Type B pancreatic cell (in vitro differentiated cells): Measurements from ENCODE around the gene GREB1L. TPM values are rescaled to one million over a fixed set of nuclear protein-coding genes. Genes with fewer than 3 reads are reported as not detected.

Experiments
- DNase-seq: peaks from one replicate; pipeline ENCODE4 v3.0.0; 2021; ENCODE audit warnings: mixed read lengths; ENCODE audit not compliant: unreplicated experiment; ENCODE audit errors: extremely low spot score
- H3K27ac Mint-ChIP-seq: 2 replicates; pipeline ENCODE4 v1.8.0; 2021; ENCODE audit warnings: mild to moderate bottlenecking, mixed read lengths
- H3K27me3 Mint-ChIP-seq: 2 replicates; pipeline ENCODE4 v1.8.0; 2021; ENCODE audit warnings: mixed read lengths
- H3K36me3 Mint-ChIP-seq: 2 replicates; pipeline ENCODE4 v1.8.0; 2021; ENCODE audit warnings: mixed read lengths
- H3K4me1 Mint-ChIP-seq: one replicate; pipeline ENCODE4 v1.8.0; 2021; ENCODE audit warnings: mixed read lengths; ENCODE audit not compliant: unreplicated experiment
- H3K4me3 Mint-ChIP-seq: 2 replicates; pipeline ENCODE4 v1.8.0; 2021; ENCODE audit warnings: mild to moderate bottlenecking, mixed read lengths
- H3K9me3 Mint-ChIP-seq: 2 replicates; pipeline ENCODE4 v1.8.0; 2021; ENCODE audit warnings: mixed read lengths
- total RNA-seq: library from RNA; stranded (reverse); gene quantifications from 2 replicates; pipeline ENCODE4 v1.2.1, GENCODE V29; 2021; ENCODE audit warnings: low replicate concordance
- TF ChIP-seq, protein P1 (sequence below): fragments of 200-600 bp; sonication (generic); conservative IDR thresholded peaks from 2 replicates; pipeline ENCODE4 v1.5.0; 2021; ENCODE audit warnings: antibody characterized with exemption, mild to moderate bottlenecking

GREB1L gene
- total RNA-seq, 1 donor from 2014 or later: 6.5 TPM

GRCh38 chr18:21448299-21448698 is 206.3 kb downstream of the GREB1L start:
- H3K4me3 Mint-ChIP-seq: no peak overlapping the region
- no peaks in the 10 kb centered on the region for H3K27me3 Mint-ChIP-seq
- no peak overlapping the region for H3K27ac Mint-ChIP-seq
- H3K9me3 Mint-ChIP-seq: no peaks in the 10 kb centered on the region
- H3K4me1 Mint-ChIP-seq: peaks cover 27% of the 10 kb centered on the region
- DNase-seq: no peak
- TF ChIP-seq, protein P1, sequence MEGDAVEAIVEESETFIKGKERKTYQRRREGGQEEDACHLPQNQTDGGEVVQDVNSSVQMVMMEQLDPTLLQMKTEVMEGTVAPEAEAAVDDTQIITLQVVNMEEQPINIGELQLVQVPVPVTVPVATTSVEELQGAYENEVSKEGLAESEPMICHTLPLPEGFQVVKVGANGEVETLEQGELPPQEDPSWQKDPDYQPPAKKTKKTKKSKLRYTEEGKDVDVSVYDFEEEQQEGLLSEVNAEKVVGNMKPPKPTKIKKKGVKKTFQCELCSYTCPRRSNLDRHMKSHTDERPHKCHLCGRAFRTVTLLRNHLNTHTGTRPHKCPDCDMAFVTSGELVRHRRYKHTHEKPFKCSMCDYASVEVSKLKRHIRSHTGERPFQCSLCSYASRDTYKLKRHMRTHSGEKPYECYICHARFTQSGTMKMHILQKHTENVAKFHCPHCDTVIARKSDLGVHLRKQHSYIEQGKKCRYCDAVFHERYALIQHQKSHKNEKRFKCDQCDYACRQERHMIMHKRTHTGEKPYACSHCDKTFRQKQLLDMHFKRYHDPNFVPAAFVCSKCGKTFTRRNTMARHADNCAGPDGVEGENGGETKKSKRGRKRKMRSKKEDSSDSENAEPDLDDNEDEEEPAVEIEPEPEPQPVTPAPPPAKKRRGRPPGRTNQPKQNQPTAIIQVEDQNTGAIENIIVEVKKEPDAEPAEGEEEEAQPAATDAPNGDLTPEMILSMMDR: no peak
- peaks cover 4% of the 10 kb centered on the region for H3K36me3 Mint-ChIP-seq

DNA sequence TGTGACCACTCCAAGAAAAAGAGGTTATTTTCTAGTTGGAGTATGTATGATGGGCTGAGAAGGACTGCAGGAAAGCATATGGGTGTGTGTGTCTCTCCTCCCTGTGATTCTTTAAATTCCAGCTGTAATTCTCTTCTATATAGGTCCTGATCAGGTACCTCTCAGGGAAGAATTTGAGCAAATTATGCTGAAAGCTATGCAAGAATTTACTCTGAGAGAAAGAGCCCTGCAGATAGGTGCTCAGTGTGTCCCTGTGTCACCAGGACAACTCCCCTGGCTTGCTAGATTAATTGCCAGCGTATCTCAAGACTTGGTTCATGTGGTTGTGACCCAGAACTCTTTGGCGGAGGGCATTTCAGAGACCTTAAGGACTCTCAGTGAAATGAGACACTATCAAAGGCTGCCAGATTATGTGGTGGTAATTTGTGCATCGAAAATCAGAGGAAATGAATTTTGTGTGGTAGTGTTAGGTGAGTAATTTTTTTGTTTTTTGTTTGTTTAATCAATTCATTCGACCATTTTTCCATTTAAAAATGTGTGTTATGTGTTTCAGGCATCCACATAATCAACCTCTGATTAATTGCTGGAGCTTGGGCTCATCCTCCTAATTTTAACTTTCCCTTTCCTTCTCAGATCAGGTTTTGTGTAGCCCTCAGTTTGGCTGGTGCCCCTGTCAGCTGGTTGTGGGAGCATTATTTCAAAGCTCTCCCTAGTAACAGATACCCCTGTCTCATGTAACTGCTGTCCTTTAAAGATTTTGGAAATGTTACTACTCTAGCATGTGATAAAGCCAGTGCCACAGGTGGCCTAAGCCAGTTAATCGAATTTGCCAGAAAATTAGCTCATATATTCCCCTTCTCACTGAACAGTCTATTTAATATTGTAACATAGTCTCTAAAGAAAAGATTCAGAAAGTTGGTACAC is 207.6 kb downstream of the GREB1L start:
- DNase-seq: no peak
- no peaks in the 10 kb centered on the region for H3K9me3 Mint-ChIP-seq
- H3K27me3 Mint-ChIP-seq: no peaks in the 10 kb centered on the region

DNA sequence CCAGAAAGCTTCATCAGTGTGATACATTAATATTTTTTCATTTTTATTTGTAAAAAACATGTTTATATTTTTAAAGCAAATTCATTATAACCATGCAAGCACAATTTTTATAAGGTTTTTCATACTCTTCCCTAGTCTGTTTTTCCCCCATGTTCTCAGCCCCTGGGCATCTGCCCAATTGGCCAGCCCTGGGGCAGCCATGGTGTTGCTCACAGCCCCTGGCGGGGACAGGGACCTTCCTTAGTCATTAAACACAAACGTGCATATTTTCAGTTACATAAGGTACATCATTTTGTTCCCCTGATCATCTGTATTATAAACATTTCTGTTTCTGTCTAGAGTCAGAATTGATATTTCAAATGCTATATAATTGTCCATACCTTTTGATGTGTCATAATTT is 208.5 kb downstream of the GREB1L start:
- H3K36me3 Mint-ChIP-seq: peaks cover 4% of the 10 kb centered on the region
- TF ChIP-seq, protein P1: no peak
- H3K4me1 Mint-ChIP-seq: peaks cover 31% of the 10 kb centered on the region
- no peaks in the 10 kb centered on the region for H3K9me3 Mint-ChIP-seq
- H3K27ac Mint-ChIP-seq: no peak overlapping the region
- no peaks in the 10 kb centered on the region for H3K27me3 Mint-ChIP-seq
- no peak for DNase-seq
- no peak overlapping the region for H3K4me3 Mint-ChIP-seq

More for the DNA sequence above, 207.6 kb downstream of the GREB1L start:
- Mint-ChIP-seq H3K4me3 (no peak overlapping the region), H3K36me3 (peaks cover 4% of the 10 kb centered on the region), H3K4me1 (peaks cover 31% of the 10 kb centered on the region), H3K27ac (no peak overlapping the region)
- TF ChIP-seq, protein P1: no peak

DNA sequence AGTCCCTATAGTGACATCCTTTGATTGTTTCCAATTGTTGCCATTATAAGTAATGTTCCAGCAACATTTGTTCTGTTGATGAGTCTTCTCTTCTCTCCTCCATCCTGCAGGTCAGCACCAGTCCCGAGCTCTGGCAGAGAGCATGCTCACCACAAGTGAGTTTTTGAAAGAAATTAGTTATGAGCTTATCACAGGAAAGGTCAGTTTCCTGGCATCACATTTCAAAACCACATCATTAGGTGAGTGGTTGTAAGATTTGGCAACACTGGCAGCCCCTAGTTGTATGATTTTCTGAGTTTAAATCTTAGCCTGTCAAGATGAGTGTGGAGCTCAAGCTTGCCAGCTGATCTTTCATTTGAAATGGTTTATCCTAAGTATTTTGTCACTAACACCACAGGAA is 208.9 kb downstream of the GREB1L start:
- Mint-ChIP-seq H3K36me3 (peaks cover 4% of the 10 kb centered on the region), H3K27me3 (no peaks in the 10 kb centered on the region)

DNA sequence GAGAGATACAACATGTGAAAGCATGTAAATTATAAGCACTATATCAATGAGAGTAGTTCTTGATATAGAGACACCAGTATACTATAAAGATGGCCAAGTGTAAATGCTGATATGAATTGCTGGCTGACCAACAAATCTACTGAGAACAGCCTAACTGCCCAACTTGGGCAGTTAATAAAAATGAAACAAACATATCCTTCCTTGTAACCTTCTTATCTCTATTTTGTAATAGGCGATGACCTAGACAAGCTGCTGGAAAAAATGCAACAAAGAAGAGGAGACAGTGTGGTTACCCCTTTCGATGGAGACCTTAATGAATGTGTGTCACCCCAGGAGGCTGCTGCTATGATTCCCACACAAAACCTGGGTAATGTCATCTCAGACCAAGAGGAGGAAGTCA is 209.8 kb downstream of the GREB1L start:
- TF ChIP-seq, protein P1: no peak
- no peak for DNase-seq
- H3K27me3 Mint-ChIP-seq: no peaks in the 10 kb centered on the region

More for the DNA sequence above, 208.9 kb downstream of the GREB1L start:
- no peaks in the 10 kb centered on the region for H3K9me3 Mint-ChIP-seq
- TF ChIP-seq, protein P1: no peak
- no peak overlapping the region for H3K27ac Mint-ChIP-seq
- H3K4me3 Mint-ChIP-seq: no peak overlapping the region
- peaks cover 31% of the 10 kb centered on the region for H3K4me1 Mint-ChIP-seq
- DNase-seq: no peak

More for the DNA sequence above, 209.8 kb downstream of the GREB1L start:
- H3K27ac Mint-ChIP-seq: no peak overlapping the region
- no peaks in the 10 kb centered on the region for H3K9me3 Mint-ChIP-seq
- no peak overlapping the region for H3K4me3 Mint-ChIP-seq
- peaks cover 31% of the 10 kb centered on the region for H3K4me1 Mint-ChIP-seq
- peaks cover 4% of the 10 kb centered on the region for H3K36me3 Mint-ChIP-seq
